GM12878 (cell line): ENCODE data around the gene NPAS2. TPM values are rescaled to one million over a fixed set of nuclear protein-coding genes. Genes with fewer than 3 reads are reported as not detected.

Source experiments
- ATAC-seq: fragments of 200-7000 bp; cut with Tn5 transposase; 3 replicates; pipeline ENCODE4 v1.9.1; 2020; ENCODE audit warnings: mild to moderate bottlenecking, moderate library complexity
- BruUV-seq: library from RNA; stranded (reverse); fragments of 400-500 nt; replicated peaks from 2 replicates; lab custom pipeline; 2021; lab: Mats Ljungman, UMichigan
- CTCF ChIA-PET: fragments of 300-600 bp; sonication (Branson Sonifier 250); formaldehyde crosslinking; extraction: SDS; loops from one replicate; lab custom pipeline; 2021; ENCODE audit warnings: inconsistent platforms; lab: Yijun Ruan, JAX
- POLR2A ChIA-PET: fragments of 350-600 bp; formaldehyde crosslinking; extraction: SDS; loops from one replicate; lab custom pipeline; 2021; ENCODE audit warnings: inconsistent platforms; lab: Charles Lee
- RAD21 ChIA-PET: fragments of 300-600 bp; sonication (Branson Sonifier 250); formaldehyde crosslinking; loops from one replicate; lab custom pipeline; 2023; ENCODE audit warnings: antibody characterized with exemption; ENCODE audit not compliant: unreplicated experiment; lab: Charles Lee
- SMC1A ChIA-PET: fragments of 300-600 bp; sonication (Branson Sonifier 250); formaldehyde crosslinking; loops from one replicate; lab custom pipeline; 2023; ENCODE audit not compliant: unreplicated experiment, uncharacterized antibody; lab: Charles Lee
- DNase-seq: peaks from one replicate; pipeline ENCODE4 v3.0.0-alpha.2; 2011; ENCODE audit warnings: low read depth, low spot score
- FAIRE-seq: peaks from 3 replicates; lab custom pipeline; 2011; peaks lifted over from hg19 to GRCh38; lab: Jason Lieb, UNC
- H2AFZ ChIP-seq: 2 replicates; pipeline ENCODE4 v1.6.0; 2011; ENCODE audit warnings: low read depth, low read length, control low read depth; ENCODE audit not compliant: control insufficient read depth
- H3K27ac ChIP-seq: 2 replicates; pipeline ENCODE4 v1.5.1; 2011; ENCODE audit warnings: control low read depth; ENCODE audit not compliant: control insufficient read depth, insufficient read depth
- H3K27me3 ChIP-seq, 2 experiments: replicated peaks in 1 of 2; 2 replicates each; pipeline versions ENCODE4 v1.6.0 to v1.6.1; 2011; ENCODE audit warnings: low read length in 1 of 2; ENCODE audit not compliant: control insufficient read depth in 2 of 2, insufficient read depth in 2 of 2
- H3K36me3 ChIP-seq, 2 experiments: 2 replicates each; pipeline ENCODE4 v1.5.1; 2011; ENCODE audit warnings: low read length in 1 of 2; ENCODE audit not compliant: control insufficient read depth in 2 of 2, insufficient read depth in 2 of 2
- H3K4me1 ChIP-seq: 2 replicates; pipeline ENCODE4 v1.6.1; 2011; ENCODE audit warnings: mild to moderate bottlenecking, low read length, moderate library complexity, mixed read lengths; ENCODE audit not compliant: control insufficient read depth, insufficient read depth
- H3K4me2 ChIP-seq: 2 replicates; pipeline ENCODE4 v1.6.0; 2011; ENCODE audit warnings: control low read depth; ENCODE audit not compliant: control insufficient read depth, insufficient read depth
- H3K4me3 ChIP-seq: fragments of 200-600 bp; sonication (generic); 2 replicates; pipeline ENCODE4 v1.5.1; 2016
- H3K79me2 ChIP-seq: 2 replicates; pipeline ENCODE4 v1.6.0; 2011; ENCODE audit warnings: low read length; ENCODE audit not compliant: control insufficient read depth, insufficient read depth
- H3K9ac ChIP-seq: 2 replicates; pipeline ENCODE4 v1.8.0; 2011; ENCODE audit warnings: low read length, control low read depth, mixed read lengths; ENCODE audit not compliant: control insufficient read depth, insufficient read depth
- H3K9me3 ChIP-seq: replicated peaks from 3 replicates; pipeline ENCODE4 v1.5.1; 2011; ENCODE audit warnings: mild to moderate bottlenecking, low read length; ENCODE audit not compliant: control insufficient read depth, insufficient read depth
- H4K20me1 ChIP-seq: 2 replicates; pipeline ENCODE4 v1.6.0; 2011; ENCODE audit not compliant: control insufficient read depth, insufficient read depth
- BCLAF1 ChIP-seq: fragments of 450-650 bp; IDR thresholded peaks from 2 replicates; pipeline ENCODE4 v1.6.1; 2017; ENCODE audit warnings: antibody characterized with exemption, mild to moderate bottlenecking, moderate library complexity
- E4F1 ChIP-seq: fragments of 450-650 bp; IDR thresholded peaks from 2 replicates; pipeline ENCODE4 v1.6.1; 2018; ENCODE audit warnings: borderline replicate concordance, mild to moderate bottlenecking; ENCODE audit not compliant: partially characterized antibody
- ETV6 ChIP-seq, 2 experiments: fragments of 450-650 bp in 1 of 2; IDR thresholded peaks in 1 of 2; conservative IDR thresholded peaks in 1 of 2; 2 replicates each; pipeline ENCODE4 v1.6.1; 2014; ENCODE audit warnings: antibody characterized with exemption in 1 of 2, borderline replicate concordance in 1 of 2, low read depth in 1 of 2, mild to moderate bottlenecking in 1 of 2, moderate library complexity in 1 of 2
- FOS ChIP-seq: IDR thresholded peaks from 3 replicates; pipeline ENCODE4 v1.6.1; 2011; ENCODE audit warnings: borderline replicate concordance; ENCODE audit not compliant: insufficient read length; ENCODE audit errors: extremely low read depth
- FOXK2 ChIP-seq: fragments of 450-650 bp; IDR thresholded peaks from 2 replicates; pipeline ENCODE4 v1.6.1; 2017; ENCODE audit warnings: mild to moderate bottlenecking, moderate library complexity
- HDAC2 ChIP-seq: fragments of 200-600 bp; sonication (generic); IDR thresholded peaks from 2 replicates; pipeline ENCODE4 v1.6.1; 2017
- HDAC6 ChIP-seq: fragments of 200-600 bp; sonication (generic); IDR thresholded peaks from one replicate; pipeline ENCODE4 v1.8.0; 2017; ENCODE audit warnings: antibody characterized with exemption; ENCODE audit not compliant: unreplicated experiment
- HDGF ChIP-seq: fragments of 450-650 bp; IDR thresholded peaks from 2 replicates; pipeline ENCODE4 v1.6.1; 2016; ENCODE audit warnings: antibody characterized with exemption
- JUNB ChIP-seq: IDR thresholded peaks from 2 replicates; pipeline ENCODE4 v1.6.1; 2016; ENCODE audit warnings: antibody characterized with exemption, mild to moderate bottlenecking
- MEF2B ChIP-seq: fragments of 450-650 bp; IDR thresholded peaks from 2 replicates; pipeline ENCODE4 v1.6.1; 2018; ENCODE audit warnings: mild to moderate bottlenecking, moderate library complexity; ENCODE audit not compliant: partially characterized antibody, poor library complexity, severe bottlenecking
- MXI1 ChIP-seq: fragments of 150-350 bp; IDR thresholded peaks from 2 replicates; pipeline ENCODE4 v1.6.1; 2011; ENCODE audit warnings: low read depth, mild to moderate bottlenecking, inconsistent platforms, low read length, improper control_type of control experiment
- NFYA ChIP-seq: IDR thresholded peaks from 2 replicates; pipeline ENCODE4 v1.6.1; 2011; ENCODE audit warnings: low read depth, mild to moderate bottlenecking, low read length, improper control_type of control experiment, borderline replicate concordance
- NR2C2 ChIP-seq: IDR thresholded peaks from 2 replicates; pipeline ENCODE4 v1.6.1; 2011; ENCODE audit warnings: borderline replicate concordance, low read depth; ENCODE audit not compliant: control insufficient read depth, insufficient read length
- RFX5 ChIP-seq: IDR thresholded peaks from 2 replicates; pipeline ENCODE4 v1.6.1; 2011; ENCODE audit warnings: low read depth, low read length, improper control_type of control experiment
- SPI1 ChIP-seq: IDR thresholded peaks from 2 replicates; pipeline ENCODE4 v1.6.1; 2011; ENCODE audit warnings: low read depth, mild to moderate bottlenecking, low read length, moderate library complexity, borderline replicate concordance; ENCODE audit not compliant: insufficient read depth
- SRF ChIP-seq, 2 experiments: IDR thresholded peaks; 2 replicates each; pipeline ENCODE4 v1.6.1; 2011; ENCODE audit warnings: low read depth in 2 of 2, low read length in 2 of 2, mild to moderate bottlenecking in 1 of 2, moderate library complexity in 1 of 2
- STAT1 ChIP-seq: fragments of 450-650 bp; conservative IDR thresholded peaks from 2 replicates; pipeline ENCODE4 v1.6.1; 2014; ENCODE audit warnings: antibody characterized with exemption, mild to moderate bottlenecking
- WGBS: methylation state at CpG from one replicate; pipeline ENCODE4 v1.1.6; 2016; ENCODE audit warnings: low lambda C conversion rate; ENCODE audit not compliant: insufficient replicate concordance, insufficient coverage; ENCODE audit errors: missing lambda C conversion rate; 5-methylcytosine and 5-hydroxymethylcytosine counted together
- in situ Hi-C: fragments of 300-500 bp; cut with MboI; formaldehyde crosslinking; loops from 9 replicates; pipeline ENCODE4 v1.14.3; 2018; ENCODE audit warnings: mixed read lengths
- intact Hi-C: fragments of 100-400 bp; cut with micrococcal nuclease; formaldehyde crosslinking; loops from one replicate; pipeline ENCODE4 v1.14.2; 2022; ENCODE audit not compliant: unreplicated experiment
- polyA plus RNA-seq, 11 experiments: library from polyadenylated mRNA; depleted of rRNA in 4 of 11; unstranded in 6 of 11; stranded (reverse) in 5 of 11; fragments of >200 nt; fragmentation: Nextera tagmentation in 4 of 11; fragmentation: Illumina TruSeq in 1 of 11; extraction: Ambion mirVana in 4 of 11; extraction: Trizol in 1 of 11; gene quantifications; 1 replicate in 1 of 11; 2 replicates in 10 of 11; pipeline versions ENCODE4 v1.2.1 to v1.2.3, GENCODE V29; 2011 to 2016; ENCODE audit warnings: inconsistent platforms in 2 of 11, missing spikeins in 2 of 11, low read depth in 1 of 11
- total RNA-seq, 4 experiments: library from RNA; depleted of rRNA in 3 of 4; stranded (reverse); fragments of >200 nt in 3 of 4; fragmentation: Illumina TruSeq in 1 of 4; extraction: Trizol in 1 of 4; gene quantifications; 2 replicates each; pipeline versions ENCODE4 v1.2.1 to v1.2.3, GENCODE V29; 2013 to 2021
- TF ChIP-seq, protein P1 (sequence below): IDR thresholded peaks from 2 replicates; pipeline ENCODE4 v1.6.1; 2011; ENCODE audit warnings: borderline replicate concordance, low read depth, mild to moderate bottlenecking, moderate library complexity, mixed read lengths, low read length; ENCODE audit not compliant: insufficient read depth; ENCODE audit errors: extremely low read length

NPAS2 gene
- total and polyA plus RNA-seq, 10 of the 15 experiments (the other 5 are each of a cell fraction or from before 2014, with no cell fraction given): 0.08 TPM; not detected in 9

GRCh38 chr2:100773538-100773937 lies 46.4 kb upstream of the NPAS2 start:
- Histone ChIP-seq H3K27me3 (peaks cover 1 to 7% of the 10 kb centered on the region in 2 experiments; a peak in 3 of 4 replicates), H3K4me2 (no peak overlapping the region), H3K9ac (no peak overlapping the region), H2AFZ (no peak overlapping the region), H3K79me2 (no peaks in the 10 kb centered on the region), H4K20me1 (no peaks in the 10 kb centered on the region), H3K4me3 (no peak overlapping the region), H3K9me3 (no peaks in the 10 kb centered on the region), H3K4me1 (no peaks in the 10 kb centered on the region), H3K27ac (no peak overlapping the region), H3K36me3 (no peaks in the 10 kb centered on the region)
- SMC1A ChIA-PET: no interaction called here
- 3% methylated on average over 4 of the region's 4 CpGs for WGBS
- no TSS peak for BruUV-seq
- intact Hi-C loops (no loop called here), in situ Hi-C loops (no loop called here)
- TF ChIP-seq STAT1 (no peak), NFYA (no peak), SRF (IDR thresholded peaks at IDR 0.05; ENCODE audit: low read depth in 2 of 2, low read length in 2 of 2) (no peak), HDGF (no peak), HDAC2 (no peak), FOS (no peak), MXI1 (no peak), NR2C2 (no peak), JUNB (no peak), ETV6 (conservative IDR thresholded peaks at IDR 0.05 in 1 of 2, IDR thresholded peaks at IDR 0.05 in 1 of 2; ENCODE audit: borderline replicate concordance in 1 of 2, low read depth in 1 of 2) (no peak), HDAC6 (no peak), E4F1 (no peak), RFX5 (no peak), BCLAF1 (no peak), SPI1 (no peak), MEF2B (no peak), FOXK2 (no peak)
- TF ChIP-seq, protein P1, sequence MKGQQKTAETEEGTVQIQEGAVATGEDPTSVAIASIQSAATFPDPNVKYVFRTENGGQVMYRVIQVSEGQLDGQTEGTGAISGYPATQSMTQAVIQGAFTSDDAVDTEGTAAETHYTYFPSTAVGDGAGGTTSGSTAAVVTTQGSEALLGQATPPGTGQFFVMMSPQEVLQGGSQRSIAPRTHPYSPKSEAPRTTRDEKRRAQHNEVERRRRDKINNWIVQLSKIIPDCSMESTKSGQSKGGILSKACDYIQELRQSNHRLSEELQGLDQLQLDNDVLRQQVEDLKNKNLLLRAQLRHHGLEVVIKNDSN: no peak
- RAD21 ChIA-PET: no interaction called here
- no peak for FAIRE-seq
- POLR2A ChIA-PET: no interaction called here
- CTCF ChIA-PET: no interaction called here
- ATAC-seq: no peak
- no peak for DNase-seq
